Measurements from ENCODE around the gene ZNF385D.

- TF ChIP-seq CTCF (IDR thresholded peaks at IDR 0.05): no peak
- TF ChIP-seq KAT7 (CRISPR knock-in tag; IDR thresholded peaks at IDR 0.05; ENCODE audit: borderline replicate concordance): no peak
- TF ChIP-seq IRF2 (CRISPR knock-in tag; IDR thresholded peaks at IDR 0.05; ENCODE audit: borderline replicate concordance, low read depth): no peak
- TF ChIP-seq SP1 (CRISPR knock-in tag; conservative IDR thresholded peaks at IDR 0.05): no peak
- TF ChIP-seq TCF7 (CRISPR knock-in tag; IDR thresholded peaks at IDR 0.05; ENCODE audit: low read depth): no peak
- TF ChIP-seq, protein P1, sequence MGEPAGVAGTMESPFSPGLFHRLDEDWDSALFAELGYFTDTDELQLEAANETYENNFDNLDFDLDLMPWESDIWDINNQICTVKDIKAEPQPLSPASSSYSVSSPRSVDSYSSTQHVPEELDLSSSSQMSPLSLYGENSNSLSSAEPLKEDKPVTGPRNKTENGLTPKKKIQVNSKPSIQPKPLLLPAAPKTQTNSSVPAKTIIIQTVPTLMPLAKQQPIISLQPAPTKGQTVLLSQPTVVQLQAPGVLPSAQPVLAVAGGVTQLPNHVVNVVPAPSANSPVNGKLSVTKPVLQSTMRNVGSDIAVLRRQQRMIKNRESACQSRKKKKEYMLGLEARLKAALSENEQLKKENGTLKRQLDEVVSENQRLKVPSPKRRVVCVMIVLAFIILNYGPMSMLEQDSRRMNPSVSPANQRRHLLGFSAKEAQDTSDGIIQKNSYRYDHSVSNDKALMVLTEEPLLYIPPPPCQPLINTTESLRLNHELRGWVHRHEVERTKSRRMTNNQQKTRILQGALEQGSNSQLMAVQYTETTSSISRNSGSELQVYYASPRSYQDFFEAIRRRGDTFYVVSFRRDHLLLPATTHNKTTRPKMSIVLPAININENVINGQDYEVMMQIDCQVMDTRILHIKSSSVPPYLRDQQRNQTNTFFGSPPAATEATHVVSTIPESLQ (CRISPR knock-in tag; IDR thresholded peaks at IDR 0.05): no peak
- no peak for TF ChIP-seq ATF2 (CRISPR knock-in tag; IDR thresholded peaks at IDR 0.05; ENCODE audit: borderline replicate concordance, low read depth)
- TF ChIP-seq, protein P2, sequence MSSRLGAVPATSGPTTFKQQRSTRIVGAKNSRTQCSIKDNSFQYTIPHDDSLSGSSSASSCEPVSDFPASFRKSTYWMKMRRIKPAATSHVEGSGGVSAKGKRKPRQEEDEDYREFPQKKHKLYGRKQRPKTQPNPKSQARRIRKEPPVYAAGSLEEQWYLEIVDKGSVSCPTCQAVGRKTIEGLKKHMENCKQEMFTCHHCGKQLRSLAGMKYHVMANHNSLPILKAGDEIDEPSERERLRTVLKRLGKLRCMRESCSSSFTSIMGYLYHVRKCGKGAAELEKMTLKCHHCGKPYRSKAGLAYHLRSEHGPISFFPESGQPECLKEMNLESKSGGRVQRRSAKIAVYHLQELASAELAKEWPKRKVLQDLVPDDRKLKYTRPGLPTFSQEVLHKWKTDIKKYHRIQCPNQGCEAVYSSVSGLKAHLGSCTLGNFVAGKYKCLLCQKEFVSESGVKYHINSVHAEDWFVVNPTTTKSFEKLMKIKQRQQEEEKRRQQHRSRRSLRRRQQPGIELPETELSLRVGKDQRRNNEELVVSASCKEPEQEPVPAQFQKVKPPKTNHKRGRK (CRISPR knock-in tag; IDR thresholded peaks at IDR 0.05; ENCODE audit: borderline replicate concordance): no peak
- TF ChIP-seq TEAD1 (CRISPR knock-in tag; IDR thresholded peaks at IDR 0.05): no peak
- no peak for TF ChIP-seq TEAD4 (CRISPR knock-in tag; IDR thresholded peaks at IDR 0.05)
- no peak for TF ChIP-seq ELF4 (CRISPR knock-in tag; IDR thresholded peaks at IDR 0.05; ENCODE audit: low read depth)
- no peak for TF ChIP-seq CREB1 (CRISPR knock-in tag; IDR thresholded peaks at IDR 0.05)
These were observed 83.0 kb downstream of the ZNF385D start for GRCh38 chr3:21668012-21668411.
